Body of pancreas (tissue), 4 donors: Measurements from ENCODE around the gene SLC22A3. TPM values are rescaled to one million over a fixed set of nuclear protein-coding genes. Genes with fewer than 3 reads are reported as not detected.
"Not testable (repeated sequence)": the region's sequence is repeated elsewhere in the genome, so short reads cannot be mapped to it uniquely, and the experiment has no call there.

ENCODE experiments used
- ATAC-seq: fragments of 150-250 bp; one replicate; pipeline ENCODE4 v1.9.1; 2016
- DNase-seq, 4 donors: peaks; one replicate each; pipeline ENCODE4 v3.0.0-alpha.2; 2019
- H3K27ac ChIP-seq, 4 donors: fragments of 200-600 bp; sonication (generic); 1 replicate in 3 of 4; 2 replicates in 1 of 4; pipeline versions ENCODE4 v1.5.1 to v1.6.1; 2016 to 2019; ENCODE audit warnings: mild to moderate bottlenecking in 1 of 4, mixed read lengths in 1 of 4, moderate library complexity in 1 of 4
- H3K27me3 ChIP-seq, 2 donors: fragments of 200-600 bp; sonication (generic); one replicate each; pipeline ENCODE4 v1.6.0; 2016; ENCODE audit warnings: mild to moderate bottlenecking in 1 of 2
- H3K36me3 ChIP-seq, 2 donors: fragments of 200-600 bp; sonication (generic); replicated peaks in 1 of 2; 2 replicates each; pipeline ENCODE4 v1.5.1; 2016; ENCODE audit warnings: low read depth in 2 of 2; ENCODE audit not compliant: insufficient read depth in 1 of 2
- H3K4me1 ChIP-seq: fragments of 200-600 bp; sonication (generic); one replicate; pipeline ENCODE4 v1.6.0; 2016
- H3K4me3 ChIP-seq, 2 donors: fragments of 200-600 bp; sonication (generic); 1 replicate in 1 of 2; 2 replicates in 1 of 2; pipeline ENCODE4 v1.5.1; 2016 to 2019
- H3K9me3 ChIP-seq, 3 donors: fragments of 200-600 bp; sonication (generic); 1 replicate in 2 of 3; 2 replicates in 1 of 3; pipeline ENCODE4 v1.5.1; 2016
- POLR2A ChIP-seq, 3 donors: fragments of 450-650 bp; IDR thresholded peaks; one replicate each; pipeline ENCODE4 v1.6.1; 2016; ENCODE audit warnings: antibody characterized with exemption in 3 of 3, mild to moderate bottlenecking in 2 of 3
- WGBS, 2 donors: methylation state at CpG; one replicate each; pipeline ENCODE4 v1.1.5; 2017; 5-methylcytosine and 5-hydroxymethylcytosine counted together
- intact Hi-C: fragments of 100-400 bp; cut with DNase I; formaldehyde crosslinking; loops from one replicate; pipeline ENCODE4 v1.15.1; 2023
- total RNA-seq, 2 donors: library from RNA; depleted of rRNA; stranded (reverse); fragments of >200 nt; gene quantifications; one replicate each; pipeline ENCODE4 v1.1.0, GENCODE V29; 2016
- TF ChIP-seq, protein P1 (sequence below), 7 experiments: fragments of 450-650 bp in 4 of 7; fragments of 200-600 bp in 3 of 7; sonication (generic) in 3 of 7; IDR thresholded peaks; one replicate each; pipeline ENCODE4 v1.5.1; 2016 to 2019; ENCODE audit warnings: antibody characterized with exemption in 7 of 7

The SLC22A3 gene
- total RNA-seq, 2 donors from 2014 or later = 4.9 TPM; not detected in 1

- Histone ChIP-seq H3K9me3 (no peaks in the 10 kb centered on the region), H3K4me3 (no peak overlapping the region), H3K27me3 (no peaks in the 10 kb centered on the region), H3K4me1 (no peaks in the 10 kb centered on the region), H3K27ac (no peak overlapping the region), H3K36me3 (no peaks in the 10 kb centered on the region)
- ATAC-seq (no peak), DNase-seq (no peak)
- TF ChIP-seq POLR2A (IDR thresholded peaks at IDR 0.05) = no peak
- TF ChIP-seq, protein P1, sequence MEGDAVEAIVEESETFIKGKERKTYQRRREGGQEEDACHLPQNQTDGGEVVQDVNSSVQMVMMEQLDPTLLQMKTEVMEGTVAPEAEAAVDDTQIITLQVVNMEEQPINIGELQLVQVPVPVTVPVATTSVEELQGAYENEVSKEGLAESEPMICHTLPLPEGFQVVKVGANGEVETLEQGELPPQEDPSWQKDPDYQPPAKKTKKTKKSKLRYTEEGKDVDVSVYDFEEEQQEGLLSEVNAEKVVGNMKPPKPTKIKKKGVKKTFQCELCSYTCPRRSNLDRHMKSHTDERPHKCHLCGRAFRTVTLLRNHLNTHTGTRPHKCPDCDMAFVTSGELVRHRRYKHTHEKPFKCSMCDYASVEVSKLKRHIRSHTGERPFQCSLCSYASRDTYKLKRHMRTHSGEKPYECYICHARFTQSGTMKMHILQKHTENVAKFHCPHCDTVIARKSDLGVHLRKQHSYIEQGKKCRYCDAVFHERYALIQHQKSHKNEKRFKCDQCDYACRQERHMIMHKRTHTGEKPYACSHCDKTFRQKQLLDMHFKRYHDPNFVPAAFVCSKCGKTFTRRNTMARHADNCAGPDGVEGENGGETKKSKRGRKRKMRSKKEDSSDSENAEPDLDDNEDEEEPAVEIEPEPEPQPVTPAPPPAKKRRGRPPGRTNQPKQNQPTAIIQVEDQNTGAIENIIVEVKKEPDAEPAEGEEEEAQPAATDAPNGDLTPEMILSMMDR (IDR thresholded peaks at IDR 0.05) = no peak
- intact Hi-C loops = no loop called here
Measured at GRCh38 chr6:160462116-160462515, 113.9 kb downstream of the SLC22A3 start.

DNA sequence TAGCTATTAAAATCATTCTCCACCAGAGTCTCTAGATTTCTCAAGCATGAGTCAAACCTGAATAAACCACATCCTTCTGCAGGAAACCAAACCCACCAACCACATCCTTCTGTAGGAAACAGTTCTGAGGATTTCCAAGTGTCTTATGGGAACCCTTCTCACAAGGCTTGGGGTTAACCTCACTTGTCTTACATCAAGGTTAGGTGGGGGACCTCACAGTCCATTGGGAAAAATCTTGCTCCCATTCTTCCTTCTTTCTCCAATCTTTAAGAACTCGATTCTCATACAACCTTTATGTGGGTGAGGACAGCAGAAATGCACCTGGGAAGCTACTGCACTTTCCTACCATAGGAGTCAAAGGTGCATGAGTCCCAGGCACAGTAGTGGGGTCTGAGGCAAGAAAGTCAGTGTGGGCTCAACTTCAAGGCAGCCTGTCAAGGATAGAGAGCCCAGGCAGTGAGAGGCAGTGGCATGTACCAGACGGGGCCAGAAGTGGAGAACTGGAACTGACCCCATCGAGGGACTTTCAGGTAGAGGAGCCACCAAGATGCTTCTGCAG is 114.5 kb downstream of the SLC22A3 start:
- Histone ChIP-seq H3K27me3 (no peaks in the 10 kb centered on the region), H3K27ac (no peak overlapping the region), H3K36me3 (no peaks in the 10 kb centered on the region), H3K4me1 (no peaks in the 10 kb centered on the region), H3K9me3 (no peaks in the 10 kb centered on the region), H3K4me3 (no peak overlapping the region)
- ATAC-seq (no peak), DNase-seq (peak in 1 of 4 donors; percentile 19)
- WGBS, 2 donors = 45 to 58% methylated on average over 3 of the region's 3 CpGs
- intact Hi-C loops = no loop called here
- TF ChIP-seq POLR2A (IDR thresholded peaks at IDR 0.05) = no peak
- TF ChIP-seq, protein P1 (IDR thresholded peaks at IDR 0.05) = no peak

DNA sequence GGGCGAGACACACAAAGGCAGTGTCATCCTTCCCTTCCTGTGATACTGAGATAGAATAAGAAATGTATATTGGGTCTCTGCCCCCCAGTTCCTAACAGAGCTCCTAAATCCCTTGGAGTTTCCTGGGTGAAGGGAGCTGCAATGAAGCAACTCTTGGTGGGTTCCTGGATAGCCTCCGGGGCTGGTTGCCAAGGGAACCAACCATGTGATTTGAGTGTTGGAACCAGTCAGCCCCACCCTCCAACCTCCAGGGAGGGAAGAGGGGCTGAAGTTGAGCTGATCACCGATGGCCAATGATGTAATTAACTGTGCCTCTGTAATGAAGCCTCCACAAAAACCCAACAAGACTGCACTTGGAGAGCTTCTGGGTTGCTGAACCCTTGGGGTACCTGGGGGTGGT is 116.6 kb downstream of the SLC22A3 start:
- TF ChIP-seq POLR2A (IDR thresholded peaks at IDR 0.05) = no peak
- TF ChIP-seq, protein P1 (IDR thresholded peaks at IDR 0.05) = no peak
- WGBS, 2 donors = 58 to 70% methylated on average over 3 of the region's 3 CpGs
- H3K9me3 ChIP-seq = no peaks in the 10 kb centered on the region
- no peak overlapping the region for H3K4me3 ChIP-seq
- no peaks in the 10 kb centered on the region for H3K36me3 ChIP-seq
- H3K27me3 ChIP-seq = no peaks in the 10 kb centered on the region
- no peak for DNase-seq
- intact Hi-C loops = no loop called here
- H3K27ac ChIP-seq = no peak overlapping the region
- ATAC-seq = no peak
- no peaks in the 10 kb centered on the region for H3K4me1 ChIP-seq

DNA sequence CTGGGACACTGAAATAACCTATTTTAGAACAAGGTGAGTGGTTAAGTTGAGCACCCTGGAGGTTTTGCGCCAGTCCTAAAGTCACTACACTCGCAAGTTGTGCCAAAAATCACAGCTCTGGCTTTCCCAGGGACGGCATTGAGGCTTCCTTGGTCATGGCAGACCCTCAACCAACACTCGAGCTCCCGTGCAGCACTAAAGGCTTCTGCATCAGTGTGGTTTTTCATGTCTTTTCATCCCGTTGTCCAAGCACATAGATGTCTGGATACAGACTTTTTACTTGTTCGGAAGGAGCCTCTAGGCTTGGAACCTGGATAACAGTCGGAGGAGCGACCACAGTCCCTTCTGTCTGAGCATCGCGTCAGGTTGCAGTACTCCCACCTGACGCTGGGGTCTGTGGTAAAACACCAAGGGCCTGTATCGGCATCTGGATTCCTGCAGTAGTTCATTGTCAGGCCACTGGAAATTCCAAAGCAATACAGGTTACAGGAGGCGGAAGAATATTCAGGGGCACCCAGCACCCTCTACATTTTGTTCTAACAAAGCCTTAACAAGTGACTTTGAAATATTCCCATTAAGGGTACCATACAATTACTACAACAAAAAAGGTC is 119.2 kb downstream of the SLC22A3 start:
- ATAC-seq, H3K27me3 ChIP-seq, H3K36me3 ChIP-seq, H3K4me3 ChIP-seq, H3K4me1 ChIP-seq, DNase-seq, H3K9me3 ChIP-seq, H3K27ac ChIP-seq, intact Hi-C loops: not testable (repeated sequence)
- WGBS, 2 donors = 70 to 76% methylated on average over 14 of the region's 14 CpGs

DNA sequence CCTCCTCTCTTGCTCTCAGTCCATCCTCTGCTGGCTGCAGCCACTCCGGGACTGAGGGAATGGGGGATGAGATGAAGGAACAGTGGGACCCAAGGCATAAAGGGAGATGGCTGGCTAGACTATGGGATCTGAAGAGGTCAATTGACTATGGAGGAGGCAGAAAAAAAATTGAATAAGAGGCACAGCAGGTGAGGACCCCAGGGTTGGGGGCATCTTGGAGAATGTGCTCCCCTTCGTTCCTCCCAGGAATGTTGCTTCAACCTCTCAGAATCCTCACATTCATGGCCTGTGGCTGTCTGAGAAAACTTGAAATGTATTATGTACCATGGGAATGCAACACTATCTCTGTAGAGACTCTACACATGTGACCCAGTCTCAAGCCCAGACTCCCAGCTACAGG is 121.0 kb downstream of the SLC22A3 start:
- no peaks in the 10 kb centered on the region for H3K9me3 ChIP-seq
- H3K27ac ChIP-seq = no peak overlapping the region
- TF ChIP-seq, protein P1 (IDR thresholded peaks at IDR 0.05) = no peak
- TF ChIP-seq POLR2A (IDR thresholded peaks at IDR 0.05) = no peak
- ATAC-seq = no peak
- 50 to 87% methylated on average over 2 of the region's 2 CpGs for WGBS, 2 donors
- H3K27me3 ChIP-seq = no peaks in the 10 kb centered on the region
- DNase-seq = no peak
- H3K36me3 ChIP-seq = no peaks in the 10 kb centered on the region
- H3K4me1 ChIP-seq = no peaks in the 10 kb centered on the region
- H3K4me3 ChIP-seq = no peak overlapping the region
- intact Hi-C loops = no loop called here

DNA sequence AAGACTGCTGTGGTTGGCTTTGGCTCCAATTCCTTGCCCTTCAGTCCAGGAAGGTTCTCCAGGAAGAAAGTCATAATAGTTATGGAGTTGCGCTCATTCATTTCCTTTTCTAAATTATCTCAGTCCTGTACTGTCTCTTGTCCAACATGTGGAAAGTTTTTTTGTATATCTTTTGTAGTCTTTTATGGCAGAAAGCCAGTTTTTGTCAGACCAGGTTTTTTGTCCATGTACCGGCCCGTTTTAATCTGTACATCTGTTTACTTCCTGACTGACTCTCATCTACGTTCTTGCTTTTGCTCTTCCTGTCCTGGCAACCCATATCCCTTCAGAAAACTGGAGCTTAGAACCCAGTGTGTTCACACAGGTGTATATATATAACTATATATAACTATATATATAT is 127.9 kb downstream of the SLC22A3 start:
- H3K36me3 ChIP-seq, intact Hi-C loops: not testable (repeated sequence)
- 44 to 62% methylated on average over 4 of the region's 4 CpGs for whole genome bisulfite sequencing, 2 donors

GRCh38 chr6:160477072-160477471 is 128.9 kb downstream of the SLC22A3 start:
- 82 to 89% methylated on average over 4 of the region's 4 CpGs for WGBS, 2 donors
- H3K27ac ChIP-seq, H3K36me3 ChIP-seq, intact Hi-C loops, H3K9me3 ChIP-seq, ATAC-seq, H3K4me3 ChIP-seq, H3K27me3 ChIP-seq, H3K4me1 ChIP-seq, DNase-seq: not testable (repeated sequence)

More for the DNA sequence above, 127.9 kb downstream of the SLC22A3 start:
- H3K27ac ChIP-seq, H3K27me3 ChIP-seq, H3K4me1 ChIP-seq, ATAC-seq, H3K9me3 ChIP-seq, DNase-seq, H3K4me3 ChIP-seq: not testable (repeated sequence)
